ENCODE measurements around the gene LACTBL1.
"Not testable (repeated sequence)": the region's sequence is repeated elsewhere in the genome, so short reads cannot be mapped to it uniquely, and the experiment has no call there.

Gene LACTBL1

DNA sequence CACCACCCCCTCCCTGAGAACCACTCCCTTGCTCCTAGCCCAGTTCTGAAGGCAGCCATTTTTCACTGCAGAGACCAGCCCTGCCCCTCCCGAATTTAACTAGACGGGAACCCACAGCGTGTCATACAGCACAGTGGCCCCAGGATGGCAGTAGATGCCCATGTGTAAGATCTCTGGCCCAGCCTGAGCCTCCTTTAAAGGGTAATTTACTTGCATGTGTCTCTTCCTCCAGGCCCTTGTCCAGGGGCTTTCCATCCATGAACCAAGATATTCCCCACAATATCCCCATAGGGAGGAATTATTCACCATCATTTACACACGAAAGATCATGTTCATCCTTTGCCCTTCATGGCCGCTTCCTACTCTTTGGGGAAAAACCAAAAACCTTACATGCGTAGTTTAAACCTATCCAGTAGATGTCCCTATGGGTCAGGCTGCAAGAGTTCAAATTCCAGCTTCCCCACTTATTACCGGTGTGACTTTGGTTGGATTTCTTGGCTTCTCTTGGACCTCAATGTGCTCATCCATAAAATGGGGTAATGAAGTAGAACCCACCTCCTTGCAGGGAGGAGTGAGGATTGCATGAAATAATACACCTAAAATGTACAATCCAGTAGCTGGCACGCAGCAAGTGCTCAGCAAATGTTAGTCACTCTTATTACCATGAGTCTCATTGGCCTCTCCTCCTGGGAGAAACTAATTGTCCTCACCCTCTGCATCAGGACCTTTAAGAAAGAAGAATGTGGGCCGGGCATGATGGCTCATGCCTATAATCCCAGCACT is 4.0 kb upstream of the LACTBL1 start:
- peak; percentile 11 for DNase-seq (ENCODE audit: low read depth)

DNA sequence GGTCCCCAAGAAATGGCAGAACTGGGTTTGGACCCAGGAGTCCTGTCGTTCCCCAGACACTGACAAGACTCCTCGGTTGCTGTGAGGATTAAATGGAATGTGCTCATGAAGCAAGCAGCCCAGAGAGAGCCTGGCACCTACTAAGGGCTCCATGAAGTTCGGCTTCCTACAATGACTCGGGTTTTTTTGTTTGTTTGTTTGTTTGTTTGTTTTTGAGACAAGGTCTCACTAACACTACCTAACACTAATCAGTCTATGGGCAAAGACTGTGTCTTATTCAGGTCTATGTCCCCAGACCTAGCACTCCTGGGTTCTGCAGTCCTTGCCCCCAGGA is 3.4 kb upstream of the LACTBL1 start:
- no peak for DNase-seq (ENCODE audit: low read depth)

DNA sequence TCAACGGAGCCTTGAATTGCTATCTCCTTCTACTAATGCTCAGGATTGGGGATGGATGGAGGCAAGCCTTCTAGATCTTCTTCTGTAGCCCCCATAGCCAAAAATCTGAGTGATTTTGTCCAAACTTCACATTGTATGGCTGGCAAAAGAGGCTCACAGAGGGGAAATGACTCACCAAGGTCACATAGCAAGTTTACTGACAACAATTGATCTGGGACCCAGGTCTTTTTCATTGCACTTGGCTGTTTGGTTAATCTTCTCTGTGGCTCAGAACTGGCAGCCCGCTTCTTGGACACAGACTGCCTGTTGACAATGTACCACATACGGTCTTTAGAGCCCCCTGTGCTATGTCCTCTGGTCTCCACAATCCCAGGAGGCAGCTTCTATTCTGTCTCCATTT is 3.0 kb upstream of the LACTBL1 start:
- DNase-seq (ENCODE audit: low read depth), result no peak

DNA sequence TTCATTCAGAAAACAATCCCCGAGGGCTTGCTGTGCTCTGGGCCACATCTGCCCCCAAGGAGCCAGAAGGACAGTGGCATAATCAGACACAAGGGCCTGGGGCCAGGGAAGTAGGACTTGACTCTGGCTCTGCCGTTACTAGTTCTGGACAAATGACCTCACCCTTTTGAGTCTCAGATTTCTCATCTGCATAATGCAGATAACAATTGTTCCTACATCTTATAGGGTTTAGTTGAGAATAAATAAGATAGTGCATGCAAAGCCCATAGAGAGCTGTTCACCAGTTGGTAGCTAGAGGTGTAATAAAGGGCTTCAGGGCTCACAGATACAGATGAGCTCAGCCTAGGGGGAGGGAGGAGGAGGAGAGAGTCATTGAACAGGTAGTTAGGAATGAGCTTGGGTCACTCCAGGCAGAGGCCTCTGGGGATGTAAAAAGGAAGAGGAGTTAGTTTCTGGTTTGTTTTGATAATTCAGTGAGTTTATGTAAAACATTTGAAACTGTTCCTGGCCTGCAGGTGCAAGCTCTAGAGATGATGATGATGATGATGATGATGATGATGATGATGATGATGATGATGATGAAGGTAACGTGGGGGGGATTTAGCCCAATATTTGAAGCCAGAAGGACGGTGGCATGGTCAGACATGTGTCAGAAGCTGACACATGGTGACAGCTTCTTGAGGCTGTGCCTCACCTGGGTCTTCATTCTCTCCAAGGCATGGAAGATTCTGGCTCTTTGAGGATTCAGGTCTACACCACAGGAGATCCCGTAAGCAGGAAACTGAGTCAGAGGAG is 858 bp downstream of the LACTBL1 start:
- no peak for DNase-seq (ENCODE audit: low read depth)

DNA sequence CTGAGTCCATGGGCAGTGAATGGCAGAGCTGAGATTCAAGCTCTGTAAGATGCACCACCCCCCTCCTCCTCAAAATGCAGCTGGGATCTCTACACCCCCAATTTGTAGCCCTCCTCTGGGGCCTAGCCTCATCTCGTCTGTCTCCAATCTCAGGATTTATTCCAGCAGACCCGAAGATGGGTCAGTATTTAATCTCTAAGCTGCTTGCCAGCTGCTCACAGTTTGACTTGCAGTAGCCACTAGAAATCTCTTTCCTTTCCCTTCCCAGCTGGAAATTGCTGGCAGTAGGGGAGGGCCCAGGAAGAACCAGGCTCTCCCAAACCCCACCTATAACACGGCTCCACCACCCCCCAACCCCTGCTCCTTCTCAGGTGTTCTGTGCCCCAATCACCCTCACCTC is 1.5 kb downstream of the LACTBL1 start:
- DNase-seq (ENCODE audit: low read depth), result no peak

DNA sequence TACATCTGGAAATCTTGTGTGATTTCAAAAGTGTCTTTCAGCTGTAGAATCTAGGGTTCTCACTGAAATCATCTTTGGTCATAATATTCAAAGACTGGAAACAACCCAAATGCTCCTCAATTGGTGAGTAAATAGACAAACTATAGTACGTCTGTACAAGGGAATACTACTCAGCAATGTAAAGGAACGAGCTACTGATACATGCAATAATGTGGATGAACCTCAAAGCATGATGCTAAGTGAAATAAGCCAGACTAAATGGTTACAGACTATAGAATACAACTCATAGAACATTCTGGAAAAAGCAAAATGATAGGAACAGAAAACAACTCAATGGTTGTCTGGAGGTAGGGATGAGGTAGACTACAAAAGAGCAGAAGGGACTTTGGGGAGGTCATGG is 2.6 kb downstream of the LACTBL1 start:
- no peak for DNase-seq (ENCODE audit: low read depth)

DNA sequence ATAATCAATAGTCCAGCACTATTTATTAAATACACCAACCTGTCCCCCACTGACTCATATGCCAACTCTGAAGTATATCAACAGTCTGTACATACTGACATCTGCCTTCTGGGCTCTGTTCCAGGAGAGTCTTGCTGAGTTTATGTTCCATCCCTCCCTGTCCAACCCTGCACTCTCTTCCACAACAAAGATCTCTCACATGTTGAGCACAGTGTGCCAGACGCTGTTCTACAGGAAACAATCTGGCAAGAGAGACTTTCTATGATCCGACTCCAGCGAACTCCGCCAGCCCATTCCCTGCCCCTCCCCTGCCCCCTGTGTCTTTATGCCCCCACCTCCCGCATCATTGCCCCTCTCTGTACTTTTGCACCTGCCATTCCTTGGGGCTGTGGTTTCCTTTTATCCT is 3.4 kb downstream of the LACTBL1 start:
- DNase-seq (ENCODE audit: low read depth), result no peak

DNA sequence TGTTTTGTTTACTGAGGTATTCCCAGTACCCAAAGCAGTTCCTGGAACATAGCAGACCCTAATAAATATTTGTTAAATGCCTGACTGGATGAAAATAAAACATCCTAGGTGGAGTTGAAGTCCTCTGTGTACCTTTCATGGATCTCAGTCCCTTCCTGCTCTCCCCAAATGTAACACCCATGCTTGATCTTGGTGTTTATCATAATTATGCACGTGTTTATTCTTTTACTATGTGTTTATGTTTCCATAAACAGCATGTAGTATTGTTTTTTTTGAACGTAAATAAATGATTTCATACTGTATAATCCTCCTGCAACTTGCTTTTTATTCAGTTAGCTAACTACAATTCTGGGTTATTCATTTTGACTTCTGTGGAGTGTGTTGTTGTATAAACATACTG is 4.8 kb downstream of the LACTBL1 start:
- DNase-seq (ENCODE audit: low read depth), result no peak

DNA sequence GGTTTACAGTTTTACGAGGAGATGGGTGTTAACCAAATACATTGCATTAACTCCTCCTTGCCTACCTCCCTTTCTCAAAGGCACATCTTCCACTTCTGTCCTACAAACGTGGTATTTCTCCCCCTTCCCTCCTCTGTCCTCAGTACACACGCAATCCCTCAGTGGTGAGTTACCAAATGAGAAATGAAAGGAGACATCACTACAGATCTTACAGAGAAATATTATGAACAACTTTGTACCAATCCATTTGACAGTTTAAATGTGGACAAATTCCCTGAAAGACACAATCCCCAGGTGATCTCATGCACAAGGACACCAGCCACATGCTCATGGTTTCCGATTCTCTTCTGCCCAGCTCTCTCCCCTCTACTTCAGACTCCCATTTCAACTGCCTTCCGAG is 6.4 kb downstream of the LACTBL1 start:
- no peak for DNase-seq (ENCODE audit: low read depth)

DNA sequence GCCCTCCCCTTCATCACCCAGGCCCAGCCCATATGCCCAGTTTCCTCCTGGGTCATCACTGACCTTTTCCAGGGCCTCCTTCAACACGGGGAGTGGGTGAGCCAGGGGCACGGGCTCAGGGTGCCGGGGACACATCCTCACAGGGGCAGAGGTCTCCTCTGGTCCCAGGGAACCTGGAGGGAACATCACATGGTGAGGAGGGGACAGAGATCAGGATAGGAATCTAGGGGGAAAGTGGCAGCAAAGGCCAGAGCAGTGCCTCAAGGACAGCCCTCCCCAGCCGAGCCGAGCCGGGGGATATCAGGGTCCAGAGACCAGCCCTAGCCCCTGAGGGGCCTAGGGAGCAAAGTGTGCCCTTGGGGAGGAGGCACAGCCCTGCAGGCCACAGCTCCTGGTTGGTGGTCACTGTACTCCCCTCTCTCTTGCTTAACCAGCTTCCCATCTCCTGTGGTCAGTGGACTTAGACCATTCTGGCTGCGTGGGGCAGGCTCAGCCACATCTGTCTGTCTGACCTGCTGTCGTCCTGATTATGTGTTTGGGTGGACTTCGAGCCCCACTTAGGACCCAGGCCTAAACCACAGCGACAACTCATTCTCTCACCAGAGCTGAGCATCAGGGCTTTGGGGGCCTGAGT is 9.5 kb downstream of the LACTBL1 start:
- DNase-seq (ENCODE audit: low read depth), result no peak

DNA sequence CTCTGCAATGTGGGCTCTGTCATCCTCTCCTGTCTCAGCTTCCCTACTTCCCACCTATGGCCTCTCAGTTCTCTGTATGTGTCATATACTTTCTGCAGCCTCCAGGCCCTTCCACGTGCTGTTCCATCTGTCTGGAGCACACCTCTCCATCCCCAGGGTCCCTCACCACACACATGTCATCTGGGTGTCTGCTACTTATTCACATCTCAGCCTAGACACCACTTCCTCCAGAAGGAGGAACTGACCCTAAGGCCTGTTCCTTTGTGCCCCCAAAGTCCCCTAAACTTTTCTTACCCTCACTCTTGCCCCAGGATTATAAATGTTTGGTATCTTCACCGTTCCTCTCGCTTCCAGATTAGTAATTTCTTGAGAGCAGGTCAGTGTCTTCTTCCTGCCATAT is 10.1 kb downstream of the LACTBL1 start:
- no peak for DNase-seq (ENCODE audit: low read depth)

DNA sequence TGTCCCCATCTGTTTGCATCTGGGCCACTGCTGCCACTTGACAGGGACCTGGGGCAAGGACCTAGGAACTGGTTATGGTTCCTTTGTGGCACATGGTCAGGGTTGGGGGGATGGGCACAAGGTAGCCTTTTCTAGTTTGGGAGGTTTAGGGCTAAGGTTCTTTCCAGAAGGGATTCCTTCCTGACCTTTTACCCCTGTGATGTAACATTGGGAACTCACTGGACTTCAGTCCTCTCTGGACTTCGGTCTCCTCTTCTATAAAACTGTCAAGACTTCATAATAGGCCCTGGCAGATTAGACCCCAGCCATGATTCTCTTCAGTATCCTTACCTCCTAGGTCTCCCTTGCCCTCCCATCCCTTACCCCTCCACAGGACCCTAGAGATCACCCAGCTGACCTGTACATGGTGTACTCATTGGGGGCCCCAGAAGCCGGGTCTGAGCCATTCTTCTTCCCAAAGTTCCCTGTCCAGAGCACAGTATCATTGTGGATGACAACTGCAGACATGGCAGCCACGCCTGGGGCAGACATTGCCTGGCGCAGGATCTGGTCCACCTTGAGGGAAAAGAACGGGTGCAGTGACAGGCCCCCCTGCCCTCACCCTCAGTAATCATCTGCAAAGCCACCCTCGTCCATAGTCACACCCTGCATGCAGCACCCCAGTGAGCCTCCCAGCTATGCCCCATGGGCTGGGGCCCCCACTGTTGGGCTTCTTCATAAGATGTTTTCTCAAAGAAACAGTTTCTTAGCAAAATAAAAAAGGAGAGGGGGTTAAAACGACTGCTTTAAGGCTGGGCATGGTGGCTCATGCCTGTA is 12.9 kb downstream of the LACTBL1 start:
- no peak for DNase-seq (ENCODE audit: low read depth)

DNA sequence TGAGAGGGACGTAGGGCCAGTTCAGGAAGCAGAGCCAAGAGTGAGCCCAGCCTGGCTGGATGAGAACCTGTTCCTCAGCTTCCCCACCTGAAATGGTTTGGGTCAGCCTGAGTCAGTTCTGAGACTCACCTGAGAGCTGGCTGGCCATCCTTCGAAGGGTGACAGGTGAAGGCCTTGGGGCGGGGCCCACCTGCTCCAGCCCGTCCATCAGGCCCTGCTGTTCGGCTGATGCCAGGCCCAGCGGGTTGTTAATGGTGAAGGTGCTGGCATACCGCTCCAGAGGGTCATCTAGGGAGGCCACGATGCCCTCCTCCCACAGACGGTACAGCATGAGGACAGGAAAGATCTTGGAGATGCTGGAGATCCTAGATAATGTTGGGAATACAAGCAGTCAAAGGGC is 14.1 kb downstream of the LACTBL1 start:
- DNase-seq (ENCODE audit: low read depth), result no peak

DNA sequence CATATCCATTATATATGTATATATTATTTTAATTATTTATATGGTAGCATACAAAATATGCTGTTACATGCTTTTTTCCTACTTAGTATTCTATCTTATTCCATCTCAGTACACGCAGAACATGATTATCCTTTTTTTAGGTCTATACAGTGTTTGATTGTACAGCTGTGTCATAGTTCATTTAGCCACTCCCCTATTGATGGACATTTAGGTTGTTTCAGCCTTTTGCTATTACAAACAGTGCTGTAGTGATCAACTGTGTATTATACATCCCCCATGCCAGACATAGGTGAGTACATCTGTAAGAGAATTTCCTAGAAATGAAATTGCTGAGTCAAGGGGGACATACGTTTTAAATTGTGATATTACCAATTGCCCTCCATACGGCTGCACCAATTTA is 15.6 kb downstream of the LACTBL1 start:
- DNase-seq (ENCODE audit: low read depth), result no peak

DNA sequence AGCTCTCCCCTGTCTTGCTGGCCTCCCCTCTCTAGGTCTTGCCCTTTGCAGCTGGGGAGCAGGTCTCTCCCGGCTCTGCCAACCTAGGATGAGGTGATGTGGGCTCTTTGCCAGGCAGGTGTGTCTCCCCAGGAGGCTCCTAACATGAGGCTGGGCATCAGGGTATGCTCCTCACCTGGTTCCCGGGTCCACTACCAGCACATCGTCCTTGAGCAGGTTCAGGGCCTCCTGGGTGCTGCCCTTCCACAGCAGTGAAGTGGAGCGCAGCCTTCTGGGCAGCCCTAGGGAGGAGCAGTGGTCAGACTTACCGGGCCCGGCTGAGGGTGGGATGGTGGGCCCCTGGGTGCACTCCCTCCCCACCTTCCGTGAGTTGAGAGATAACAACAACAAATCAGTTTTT is 17.5 kb downstream of the LACTBL1 start:
- no peak for DNase-seq (ENCODE audit: low read depth)

DNA sequence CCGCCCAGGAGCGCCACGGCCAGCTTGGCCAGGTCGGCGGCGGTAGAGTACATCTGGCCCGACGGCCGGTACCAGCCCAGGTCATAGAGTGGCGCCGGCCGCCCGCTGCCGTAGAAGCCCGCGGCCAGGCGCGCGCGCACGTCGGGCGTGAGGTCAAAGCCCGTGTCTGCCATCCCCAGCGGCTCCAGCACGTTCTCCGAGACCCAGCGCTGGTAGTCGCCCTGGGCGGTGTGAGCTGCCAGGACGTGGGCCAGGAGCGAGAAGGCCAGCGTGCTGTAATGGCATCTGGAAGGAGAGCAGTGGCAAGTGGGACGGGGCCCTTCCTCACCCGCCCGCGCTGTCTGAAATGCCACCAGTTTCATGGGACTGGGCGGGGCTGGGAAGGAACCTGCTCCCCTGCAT is 18.9 kb downstream of the LACTBL1 start:
- no peak for DNase-seq (ENCODE audit: low read depth)

DNA sequence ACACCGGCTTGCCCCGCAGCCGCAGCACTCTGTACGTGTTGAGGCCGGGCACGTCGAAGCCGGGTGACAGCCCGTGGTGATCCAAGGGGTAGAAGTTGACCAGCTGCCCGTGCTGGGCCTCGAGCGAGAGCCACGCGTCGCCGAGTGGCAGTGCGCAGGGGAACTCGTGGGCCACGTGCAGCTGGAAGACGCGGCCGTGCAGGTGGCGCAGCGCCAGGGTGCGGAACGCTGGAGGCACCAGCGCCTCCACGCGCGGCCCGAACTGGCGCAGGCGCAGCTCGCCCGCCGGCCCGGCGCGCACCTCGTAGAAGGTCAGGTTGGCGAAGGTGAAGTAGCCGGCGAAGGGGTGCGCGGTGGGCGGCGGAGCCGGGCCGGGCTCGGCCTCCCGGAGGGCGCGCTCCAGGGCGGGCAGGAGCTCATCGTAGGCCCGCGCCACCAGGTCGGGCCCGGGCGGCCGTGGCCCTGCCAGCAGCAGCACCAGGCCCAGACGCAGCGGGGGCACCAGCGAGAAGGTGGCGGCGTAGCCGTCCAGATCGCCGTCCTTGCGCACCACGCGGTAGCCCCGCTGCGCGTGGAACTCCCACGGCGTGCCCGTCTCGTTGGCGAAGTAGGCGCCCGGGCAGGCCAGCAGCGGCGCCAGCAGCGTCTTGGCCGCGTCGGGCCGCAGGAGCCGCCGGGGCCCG is 19.5 kb downstream of the LACTBL1 start:
- DNase-seq (ENCODE audit: low read depth), result no peak

DNA sequence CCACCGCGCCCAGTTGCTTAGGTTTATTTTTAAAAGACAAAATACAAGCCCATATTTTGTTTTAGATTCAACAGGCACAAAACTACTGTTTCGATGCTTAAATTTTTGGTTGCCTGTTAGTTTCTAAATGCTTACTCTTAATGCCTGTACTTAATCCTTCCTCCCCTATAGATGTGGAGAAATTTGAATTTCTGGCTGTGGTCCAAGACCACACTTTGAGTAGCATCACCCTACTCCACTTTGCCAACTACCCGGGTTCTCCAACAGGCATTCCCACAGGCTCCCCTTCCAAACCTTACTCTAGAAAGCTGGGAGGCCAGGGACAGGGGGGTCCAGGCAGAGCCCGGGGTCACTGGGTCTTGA is 20.0 kb downstream of the LACTBL1 start:
- DNase-seq (ENCODE audit: low read depth), result no peak

DNA sequence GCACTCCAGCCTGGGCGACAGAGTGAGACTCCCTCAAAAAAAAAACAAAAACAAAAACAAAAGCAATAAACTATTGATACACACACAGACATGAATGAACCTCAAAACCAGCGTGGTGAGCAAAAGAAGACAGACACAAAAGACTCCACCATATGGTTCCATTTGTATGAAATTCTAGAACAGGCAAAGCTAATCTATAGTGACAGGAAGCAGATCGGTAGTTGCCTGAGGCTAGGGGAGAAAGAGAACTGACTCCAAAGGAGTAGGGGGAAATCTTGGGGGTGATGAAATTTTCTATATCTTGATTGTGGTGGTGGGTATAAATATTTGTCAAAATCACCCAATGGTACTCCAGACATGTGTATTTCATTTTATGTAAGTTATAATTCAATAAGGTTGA is 20.9 kb downstream of the LACTBL1 start:
- no peak for DNase-seq (ENCODE audit: low read depth)

DNA sequence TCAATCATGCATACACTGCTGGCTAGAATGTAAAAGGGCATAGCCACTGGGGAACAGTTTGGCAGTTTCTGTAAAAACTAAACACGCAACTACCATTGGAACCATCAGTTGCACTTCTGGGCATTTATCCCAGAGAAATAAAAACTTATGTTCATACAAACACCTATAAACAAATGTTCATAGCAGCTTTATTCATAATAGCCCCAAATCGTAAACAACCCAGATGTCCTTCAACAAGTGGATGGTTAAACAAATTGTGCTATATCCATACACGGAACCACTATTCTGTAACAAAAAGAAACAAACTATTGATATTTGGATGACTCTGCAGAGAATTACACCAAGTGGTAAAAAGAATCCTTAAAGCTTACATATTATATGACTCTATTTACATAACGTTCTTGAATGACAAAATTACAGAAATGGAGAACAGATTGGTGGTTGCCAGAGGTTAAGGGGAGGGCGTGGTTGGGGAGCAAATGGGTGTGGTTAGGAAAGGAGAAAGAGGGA is 22.8 kb downstream of the LACTBL1 start:
- DNase-seq (ENCODE audit: low read depth), result no peak

DNA sequence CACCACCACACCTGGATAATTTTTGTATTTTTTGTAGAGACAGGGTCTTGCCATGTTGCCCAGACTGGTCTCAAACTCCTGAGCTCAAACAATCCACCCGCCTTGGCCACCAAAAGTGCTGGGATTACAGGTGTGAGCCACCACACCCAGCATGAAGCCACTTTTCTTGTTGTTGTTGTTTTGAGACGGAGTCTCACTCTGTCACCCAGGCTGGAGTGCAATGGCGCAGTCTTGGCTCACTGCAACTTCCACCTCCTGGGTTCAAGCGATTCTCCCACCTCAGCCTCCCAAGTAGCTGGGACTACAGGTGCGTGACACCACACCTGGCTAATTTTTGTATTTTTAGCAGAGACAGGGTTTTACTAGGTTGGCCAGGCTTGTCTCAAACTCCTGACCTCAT is 27.5 kb downstream of the LACTBL1 start:
- not testable (repeated sequence) for DNase-seq (ENCODE audit: low read depth)
